Ascending aorta (tissue), 2 donors: ENCODE results near the gene NOX5. TPM values are rescaled to one million over a fixed set of nuclear protein-coding genes. Genes with fewer than 3 reads are reported as not detected.

Experiments used
- DNase-seq, 2 donors: peaks; one replicate each; pipeline ENCODE4 v3.0.0-alpha.2; 2019; ENCODE audit warnings: low spot score in 2 of 2
- H3K27ac ChIP-seq, 2 donors: fragments of 200-600 bp; sonication (generic); one replicate each; pipeline ENCODE4 v1.5.1; 2016 to 2017; ENCODE audit warnings: mild to moderate bottlenecking in 1 of 2
- H3K27me3 ChIP-seq: fragments of 200-600 bp; sonication (generic); one replicate; pipeline ENCODE4 v1.5.1; 2017
- H3K36me3 ChIP-seq, 2 donors: fragments of 200-600 bp; sonication (generic); one replicate each; pipeline ENCODE4 v1.5.1; 2016
- H3K4me1 ChIP-seq, 2 donors: fragments of 200-600 bp; sonication (generic); one replicate each; pipeline ENCODE4 v1.5.1; 2016 to 2017; ENCODE audit warnings: mild to moderate bottlenecking in 1 of 2
- H3K4me3 ChIP-seq, 2 donors: fragments of 200-600 bp; sonication (generic); one replicate each; pipeline ENCODE4 v1.5.1; 2016 to 2017; ENCODE audit warnings: mild to moderate bottlenecking in 1 of 2
- H3K9me3 ChIP-seq, 2 donors: fragments of 200-600 bp; sonication (generic); one replicate each; pipeline ENCODE4 v1.5.1; 2016
- intact Hi-C: fragments of 100-400 bp; cut with DNase I; formaldehyde crosslinking; loops from one replicate; pipeline ENCODE4 v1.15.1; 2023
- total RNA-seq: library from RNA; depleted of rRNA; stranded (reverse); fragments of >200 nt; gene quantifications from one replicate; pipeline ENCODE4 v1.1.0, GENCODE V29; 2016
- TF ChIP-seq, protein P1 (sequence below), 3 experiments: fragments of 200-600 bp in 2 of 3; fragments of 450-650 bp in 1 of 3; sonication (generic) in 2 of 3; IDR thresholded peaks; one replicate each; pipeline ENCODE4 v1.5.1; 2016 to 2019; ENCODE audit warnings: antibody characterized with exemption in 3 of 3, mild to moderate bottlenecking in 1 of 3, moderate library complexity in 1 of 3

NOX5 gene
- total RNA-seq, 1 donor from 2014 or later: 0.53 TPM

DNA sequence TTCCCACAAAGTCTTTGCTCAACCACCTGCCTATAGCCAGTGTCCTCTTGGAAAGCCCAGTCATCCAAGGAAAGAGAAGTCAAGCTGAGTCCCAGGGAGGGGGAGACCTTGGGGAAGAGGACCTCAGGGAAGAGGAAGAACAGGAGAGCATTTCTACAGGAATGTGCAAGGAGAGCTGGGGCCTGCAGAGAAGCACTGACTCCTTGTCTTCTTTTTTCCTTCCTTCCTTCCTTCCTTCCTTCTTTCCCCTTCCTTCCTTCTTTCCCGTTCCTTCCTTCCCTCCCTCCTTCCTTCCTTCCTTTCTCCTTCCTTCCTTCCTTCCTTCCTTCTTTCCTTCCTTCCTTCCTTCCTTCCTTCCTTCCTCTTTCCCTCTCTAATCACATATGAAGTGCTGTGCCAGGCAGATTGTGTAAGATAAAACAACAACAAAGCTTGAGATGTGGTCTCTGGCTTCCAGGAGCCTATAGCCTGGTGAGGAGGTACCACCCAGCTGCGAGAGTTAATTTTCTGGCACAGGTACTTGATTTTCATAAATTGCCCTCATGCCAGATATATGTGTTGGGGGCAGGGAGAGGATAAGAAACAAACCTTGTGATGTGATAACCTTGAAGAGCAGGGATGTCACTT is 70.0 kb downstream of the NOX5 start:
- Histone ChIP-seq H3K4me3 (no peak overlapping the region), H3K9me3 (no peaks in the 10 kb centered on the region), H3K36me3 (no peaks in the 10 kb centered on the region), H3K4me1 (peaks cover 3 to 19% of the 10 kb centered on the region in 2 donors), H3K27ac (no peak overlapping the region), H3K27me3 (no peaks in the 10 kb centered on the region)
- TF ChIP-seq, protein P1, sequence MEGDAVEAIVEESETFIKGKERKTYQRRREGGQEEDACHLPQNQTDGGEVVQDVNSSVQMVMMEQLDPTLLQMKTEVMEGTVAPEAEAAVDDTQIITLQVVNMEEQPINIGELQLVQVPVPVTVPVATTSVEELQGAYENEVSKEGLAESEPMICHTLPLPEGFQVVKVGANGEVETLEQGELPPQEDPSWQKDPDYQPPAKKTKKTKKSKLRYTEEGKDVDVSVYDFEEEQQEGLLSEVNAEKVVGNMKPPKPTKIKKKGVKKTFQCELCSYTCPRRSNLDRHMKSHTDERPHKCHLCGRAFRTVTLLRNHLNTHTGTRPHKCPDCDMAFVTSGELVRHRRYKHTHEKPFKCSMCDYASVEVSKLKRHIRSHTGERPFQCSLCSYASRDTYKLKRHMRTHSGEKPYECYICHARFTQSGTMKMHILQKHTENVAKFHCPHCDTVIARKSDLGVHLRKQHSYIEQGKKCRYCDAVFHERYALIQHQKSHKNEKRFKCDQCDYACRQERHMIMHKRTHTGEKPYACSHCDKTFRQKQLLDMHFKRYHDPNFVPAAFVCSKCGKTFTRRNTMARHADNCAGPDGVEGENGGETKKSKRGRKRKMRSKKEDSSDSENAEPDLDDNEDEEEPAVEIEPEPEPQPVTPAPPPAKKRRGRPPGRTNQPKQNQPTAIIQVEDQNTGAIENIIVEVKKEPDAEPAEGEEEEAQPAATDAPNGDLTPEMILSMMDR (IDR thresholded peaks at IDR 0.05): no peak
- DNase-seq: no peak
- intact Hi-C loops: no loop called here

DNA sequence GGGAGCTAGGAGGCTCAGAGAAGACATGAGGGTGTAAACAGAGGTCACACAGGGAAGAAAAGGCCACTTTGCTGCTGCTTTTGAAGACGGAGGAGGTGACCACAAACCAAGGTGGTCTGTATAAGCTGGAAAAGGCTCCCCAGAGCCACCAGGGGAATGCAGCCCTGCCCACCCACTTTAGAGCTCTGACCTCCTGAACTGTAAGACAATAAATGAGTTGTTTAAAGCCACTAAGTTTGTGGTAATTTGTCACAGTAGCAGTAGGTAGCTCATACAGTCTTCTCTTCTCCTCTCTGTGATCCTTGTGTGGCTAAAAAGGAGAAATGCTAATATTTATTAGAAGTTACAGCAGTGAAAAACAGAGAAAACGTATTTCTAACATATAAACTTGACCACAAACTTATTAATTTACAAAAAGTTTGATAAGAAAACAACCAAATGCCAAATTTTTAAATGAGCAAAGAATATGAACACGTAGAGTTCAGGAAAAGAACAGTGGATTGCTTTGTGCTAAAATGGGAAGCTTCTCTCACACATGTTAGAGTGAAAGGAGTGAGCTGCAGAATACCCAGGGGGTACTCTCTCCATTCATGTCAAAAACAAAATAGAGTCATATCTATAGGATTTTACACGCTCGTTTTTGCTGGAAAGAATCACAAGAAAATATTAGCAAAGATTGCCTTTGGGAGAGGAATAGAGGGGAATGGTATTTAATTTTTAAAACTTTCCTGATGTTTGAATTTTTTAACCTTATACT is 71.0 kb downstream of the NOX5 start:
- Histone ChIP-seq H3K27me3 (no peaks in the 10 kb centered on the region), H3K4me3 (no peak overlapping the region), H3K36me3 (no peaks in the 10 kb centered on the region), H3K27ac (no peak overlapping the region), H3K4me1 (peaks cover 3 to 19% of the 10 kb centered on the region in 2 donors), H3K9me3 (no peaks in the 10 kb centered on the region)
- no peak for DNase-seq
- TF ChIP-seq, protein P1 (IDR thresholded peaks at IDR 0.05): no peak
- intact Hi-C loops: no loop called here

DNA sequence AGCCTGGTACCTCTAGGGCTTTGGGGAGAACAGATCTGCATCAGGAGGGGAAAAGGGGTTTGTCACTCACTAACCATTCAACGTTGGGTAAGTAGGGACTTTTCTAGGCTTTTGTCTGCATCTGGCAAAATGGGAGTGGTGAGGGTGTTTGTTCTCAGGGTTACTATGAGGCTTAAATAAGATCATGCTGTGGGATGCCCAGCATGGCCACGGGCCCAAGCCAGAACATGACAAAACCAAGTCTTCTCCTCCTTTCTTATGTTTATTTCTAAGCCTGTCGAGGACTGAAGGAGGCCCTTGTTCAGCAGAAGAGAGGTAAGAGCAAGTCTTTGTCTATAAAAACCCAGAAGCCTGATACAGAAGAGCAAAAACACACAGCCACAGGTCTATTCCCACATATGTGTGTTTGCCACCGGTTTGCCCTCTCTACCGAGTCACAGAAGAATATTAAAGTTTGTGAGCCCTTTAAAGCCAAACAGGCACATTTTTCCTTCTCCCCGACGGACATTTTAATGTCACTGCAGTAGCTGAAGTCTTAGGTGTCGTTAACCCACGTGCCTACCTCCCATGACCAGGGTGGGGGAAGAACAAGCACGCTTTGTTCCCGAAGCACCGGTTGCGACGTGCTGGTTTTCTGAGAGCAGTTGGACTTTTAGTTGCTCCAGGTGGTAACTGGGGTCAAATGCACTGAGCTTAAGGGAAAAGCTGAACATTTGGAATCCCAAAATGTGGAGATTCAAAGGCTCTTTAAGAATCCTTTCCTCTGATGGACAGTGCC is 72.1 kb downstream of the NOX5 start:
- Histone ChIP-seq H3K4me1 (peaks cover 3 to 12% of the 10 kb centered on the region in 2 donors), H3K4me3 (no peak overlapping the region), H3K27ac (no peak overlapping the region), H3K9me3 (no peaks in the 10 kb centered on the region), H3K36me3 (no peaks in the 10 kb centered on the region), H3K27me3 (no peaks in the 10 kb centered on the region)
- intact Hi-C loops: no loop called here
- no peak for DNase-seq
- TF ChIP-seq, protein P1 (IDR thresholded peaks at IDR 0.05): no peak

DNA sequence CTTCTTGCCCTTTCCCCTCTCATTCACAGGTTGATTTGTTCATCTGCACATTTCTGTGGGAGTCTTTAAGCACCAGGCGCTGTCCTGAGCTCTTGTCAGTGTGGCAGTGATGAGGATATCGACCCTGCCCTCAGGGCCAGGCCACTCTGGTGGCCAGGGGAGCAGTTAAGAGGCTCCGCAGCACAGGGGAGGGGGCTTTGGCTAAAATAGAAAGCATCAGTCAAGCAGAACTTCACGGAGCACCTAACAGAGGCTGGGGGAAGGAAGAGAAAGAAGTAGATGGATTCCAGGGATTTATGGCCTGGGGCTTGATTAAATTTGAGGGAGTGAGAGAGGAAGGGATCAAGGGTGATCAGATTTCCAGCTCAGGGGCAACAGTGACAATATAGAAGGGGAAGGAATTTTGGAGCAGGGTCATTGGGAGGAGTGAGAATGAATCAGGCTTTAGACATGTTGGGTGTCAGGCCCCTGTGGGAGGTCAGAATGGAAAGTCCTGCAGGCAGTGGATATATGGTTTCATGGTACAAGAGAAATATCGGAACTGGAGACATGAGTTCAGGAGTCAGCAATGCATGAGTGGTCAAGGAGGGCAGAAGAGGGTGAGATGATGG is 73.0 kb downstream of the NOX5 start:
- H3K27ac ChIP-seq: no peak overlapping the region
- H3K4me1 ChIP-seq: peaks cover under 1 to 5% of the 10 kb centered on the region in 2 donors
- no peak for DNase-seq
- intact Hi-C loops: no loop called here
- H3K36me3 ChIP-seq: no peaks in the 10 kb centered on the region
- TF ChIP-seq, protein P1 (IDR thresholded peaks at IDR 0.05): no peak
- H3K4me3 ChIP-seq: no peak overlapping the region
- H3K27me3 ChIP-seq: no peaks in the 10 kb centered on the region
- H3K9me3 ChIP-seq: no peaks in the 10 kb centered on the region

DNA sequence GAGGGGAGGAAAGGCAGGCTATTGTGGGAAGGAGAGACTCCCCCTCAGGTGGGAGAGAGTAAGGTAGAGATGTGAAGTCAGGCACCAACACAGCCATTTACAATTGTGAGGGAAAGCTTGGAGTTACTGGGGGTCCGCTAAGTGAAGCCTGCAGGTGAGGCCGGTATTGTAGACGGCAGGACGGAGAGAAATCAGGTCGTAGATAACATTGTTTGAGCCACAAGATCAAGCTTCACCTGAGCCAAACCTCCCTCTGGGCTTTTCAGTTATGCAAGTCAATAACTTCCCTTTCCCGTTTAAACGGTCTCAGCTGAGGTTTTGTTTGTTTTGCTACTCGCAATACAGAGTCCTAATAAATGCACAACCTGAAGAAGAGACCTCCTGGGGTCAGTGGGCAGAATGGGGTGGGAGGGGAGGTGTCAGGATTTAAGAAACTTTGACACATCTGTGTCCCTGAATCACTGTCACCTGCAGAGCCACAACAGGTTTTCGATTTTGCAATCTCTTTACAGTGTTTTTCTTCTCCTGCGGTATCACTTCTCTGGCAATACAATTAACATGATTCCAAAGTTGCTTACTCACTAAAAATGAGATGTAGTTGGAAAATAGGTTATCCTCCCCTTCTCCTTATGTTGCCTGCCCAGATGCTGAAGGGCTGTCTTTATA is 73.9 kb downstream of the NOX5 start:
- DNase-seq: no peak
- no peak overlapping the region for H3K4me3 ChIP-seq
- no peaks in the 10 kb centered on the region for H3K36me3 ChIP-seq
- no peaks in the 10 kb centered on the region for H3K27me3 ChIP-seq
- intact Hi-C loops: no loop called here
- TF ChIP-seq, protein P1 (IDR thresholded peaks at IDR 0.05): no peak
- no peaks in the 10 kb centered on the region for H3K4me1 ChIP-seq
- H3K27ac ChIP-seq: no peak overlapping the region
- H3K9me3 ChIP-seq: no peaks in the 10 kb centered on the region
